Effector memory CD4-positive, alpha-beta T cell (primary cell): ENCODE results near the gene RANBP1.

ENCODE experiments used
- DNase-seq, 3 donors: peaks; one replicate each; pipeline ENCODE4 v3.0.0-alpha.2; 2020
- H3K27ac ChIP-seq: 2 replicates; pipeline ENCODE4 v1.7.0; 2013; ENCODE audit warnings: mild to moderate bottlenecking, low read length, moderate library complexity; ENCODE audit not compliant: insufficient read depth, poor library complexity, severe bottlenecking
- H3K27me3 ChIP-seq: replicated peaks from 2 replicates; pipeline ENCODE4 v1.7.0; 2013; ENCODE audit warnings: mild to moderate bottlenecking, low read length; ENCODE audit not compliant: insufficient read depth, control insufficient read depth, poor library complexity, severe bottlenecking
- H3K36me3 ChIP-seq: 2 replicates; pipeline ENCODE4 v1.7.0; 2013; ENCODE audit warnings: mild to moderate bottlenecking, low read length, moderate library complexity; ENCODE audit not compliant: control insufficient read depth, insufficient read depth
- H3K4me1 ChIP-seq: 2 replicates; pipeline ENCODE4 v1.7.0; 2013; ENCODE audit warnings: low read length, mild to moderate bottlenecking; ENCODE audit not compliant: control insufficient read depth, insufficient read depth, poor library complexity, severe bottlenecking
- H3K4me3 ChIP-seq: 2 replicates; pipeline ENCODE4 v1.7.0; 2013; ENCODE audit warnings: low read length, low read depth, mild to moderate bottlenecking; ENCODE audit not compliant: insufficient read depth, poor library complexity, severe bottlenecking
- H3K9me3 ChIP-seq: 2 replicates; pipeline ENCODE4 v1.7.0; 2013; ENCODE audit warnings: mild to moderate bottlenecking, low read length, moderate library complexity; ENCODE audit not compliant: control insufficient read depth

The RANBP1 gene

GRCh38 chr22:20160041-20160440 lies 44.1 kb downstream of the RANBP1 start:
- DNase-seq = no peak
- no peak overlapping the region for H3K4me3 ChIP-seq
- H3K4me1 ChIP-seq = peaks cover 4% of the 10 kb centered on the region
- no peaks in the 10 kb centered on the region for H3K9me3 ChIP-seq
- no peak overlapping the region for H3K27ac ChIP-seq
- no peaks in the 10 kb centered on the region for H3K36me3 ChIP-seq
- H3K27me3 ChIP-seq = no peaks in the 10 kb centered on the region

- Histone ChIP-seq H3K9me3 (no peaks in the 10 kb centered on the region), H3K27me3 (no peaks in the 10 kb centered on the region), H3K4me1 (no peaks in the 10 kb centered on the region), H3K4me3 (no peak overlapping the region), H3K27ac (no peak overlapping the region), H3K36me3 (no peaks in the 10 kb centered on the region)
- DNase-seq = no peak
These were observed 49.0 kb downstream of the RANBP1 start for GRCh38 chr22:20164863-20165262.

GRCh38 chr22:20165421-20165820 lies 49.5 kb downstream of the RANBP1 start:
- Histone ChIP-seq H3K9me3 (no peaks in the 10 kb centered on the region), H3K27me3 (no peaks in the 10 kb centered on the region), H3K36me3 (no peaks in the 10 kb centered on the region), H3K4me3 (no peak overlapping the region), H3K4me1 (no peaks in the 10 kb centered on the region), H3K27ac (no peak overlapping the region)
- no peak for DNase-seq

- H3K4me3 ChIP-seq = no peak overlapping the region
- H3K27me3 ChIP-seq = no peaks in the 10 kb centered on the region
- no peak for DNase-seq
- H3K4me1 ChIP-seq = no peaks in the 10 kb centered on the region
- H3K9me3 ChIP-seq = no peaks in the 10 kb centered on the region
- no peaks in the 10 kb centered on the region for H3K36me3 ChIP-seq
- no peak overlapping the region for H3K27ac ChIP-seq
These were observed 50.0 kb downstream of the RANBP1 start for GRCh38 chr22:20165913-20166312.

GRCh38 chr22:20166703-20167102 lies 50.8 kb downstream of the RANBP1 start:
- Histone ChIP-seq H3K4me3 (no peak overlapping the region), H3K27me3 (no peaks in the 10 kb centered on the region)

GRCh38 chr22:20167643-20168322 lies 51.9 kb downstream of the RANBP1 start:
- Histone ChIP-seq H3K4me3 (no peak overlapping the region), H3K4me1 (no peaks in the 10 kb centered on the region), H3K27ac (no peak overlapping the region), H3K36me3 (no peaks in the 10 kb centered on the region), H3K27me3 (no peaks in the 10 kb centered on the region), H3K9me3 (no peaks in the 10 kb centered on the region)
- no peak for DNase-seq

More at GRCh38 chr22:20166703-20167102, 50.8 kb downstream of the RANBP1 start:
- H3K36me3 ChIP-seq = no peaks in the 10 kb centered on the region
- no peaks in the 10 kb centered on the region for H3K4me1 ChIP-seq
- no peak for DNase-seq
- no peaks in the 10 kb centered on the region for H3K9me3 ChIP-seq
- no peak overlapping the region for H3K27ac ChIP-seq

GRCh38 chr22:20169253-20169822 lies 53.4 kb downstream of the RANBP1 start:
- Histone ChIP-seq H3K4me1 (no peaks in the 10 kb centered on the region), H3K36me3 (no peaks in the 10 kb centered on the region), H3K27me3 (no peaks in the 10 kb centered on the region), H3K4me3 (no peak overlapping the region), H3K27ac (no peak overlapping the region), H3K9me3 (no peaks in the 10 kb centered on the region)
- no peak for DNase-seq

- Histone ChIP-seq H3K9me3 (no peaks in the 10 kb centered on the region), H3K36me3 (no peaks in the 10 kb centered on the region), H3K27me3 (no peaks in the 10 kb centered on the region), H3K4me3 (no peak overlapping the region), H3K27ac (no peak overlapping the region), H3K4me1 (no peaks in the 10 kb centered on the region)
- DNase-seq = no peak
These were observed 54.3 kb downstream of the RANBP1 start for GRCh38 chr22:20170170-20170569.

- H3K4me1 ChIP-seq = no peaks in the 10 kb centered on the region
- H3K36me3 ChIP-seq = no peaks in the 10 kb centered on the region
- no peak overlapping the region for H3K27ac ChIP-seq
- no peaks in the 10 kb centered on the region for H3K27me3 ChIP-seq
- H3K4me3 ChIP-seq = no peak overlapping the region
- H3K9me3 ChIP-seq = no peaks in the 10 kb centered on the region
- DNase-seq = no peak
These were observed 55.6 kb downstream of the RANBP1 start for GRCh38 chr22:20171288-20172140.

- DNase-seq = no peak
- no peaks in the 10 kb centered on the region for H3K4me1 ChIP-seq
- no peaks in the 10 kb centered on the region for H3K9me3 ChIP-seq
- no peaks in the 10 kb centered on the region for H3K27me3 ChIP-seq
- H3K4me3 ChIP-seq = no peak overlapping the region
- no peak overlapping the region for H3K27ac ChIP-seq
- no peaks in the 10 kb centered on the region for H3K36me3 ChIP-seq
These were observed 56.3 kb downstream of the RANBP1 start for GRCh38 chr22:20172141-20172613.
